Measurements from ENCODE around the gene APOL2.

APOL2 gene

GRCh38 chr22:36180038-36180880 is 59.1 kb downstream of the APOL2 start:
- H3K4me3 ChIP-seq (ENCODE audit: low read depth, low read length), result no peak overlapping the region
- peak; percentile 92 for TF ChIP-seq CTCF (IDR thresholded peaks at IDR 0.05; ENCODE audit: borderline replicate concordance, insufficient read depth, low read depth, low read length)

DNA sequence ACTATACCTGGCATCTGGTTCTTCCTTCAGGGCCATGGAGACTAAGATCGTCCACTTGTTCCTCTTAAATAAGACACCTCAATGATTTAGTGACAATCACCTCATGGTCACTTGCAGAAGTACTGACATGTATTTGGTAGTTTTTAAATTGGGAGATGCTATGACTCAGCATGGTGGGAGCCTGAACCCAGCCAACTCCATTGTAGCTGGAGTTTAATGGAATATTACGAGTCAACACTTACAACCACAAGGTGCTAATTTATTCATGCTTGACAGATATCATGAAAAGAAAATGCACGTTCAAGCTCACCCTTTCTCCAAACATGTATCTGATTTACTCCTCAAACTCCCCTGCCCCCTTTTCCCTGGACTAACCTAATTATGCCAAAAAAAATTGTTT is 62.2 kb downstream of the APOL2 start:
- no peak overlapping the region for H3K4me3 ChIP-seq (ENCODE audit: low read depth, low read length)
- no peak for TF ChIP-seq CTCF (IDR thresholded peaks at IDR 0.05; ENCODE audit: borderline replicate concordance, insufficient read depth, low read depth, low read length)

All from GM12875 (cell line).